Measurements from ENCODE around the gene TOGARAM2. TPM values are rescaled to one million over a fixed set of nuclear protein-coding genes. Genes with fewer than 3 reads are reported as not detected.

The TOGARAM2 gene
- total and polyA plus RNA-seq, 2 of the 13 experiments (the other 11 are each of a cell fraction or from before 2014, with no cell fraction given) = under 0.01 to 0.05 TPM

- H3K9ac ChIP-seq (ENCODE audit: insufficient read depth, low read depth, low read length) = no peak overlapping the region
- POLR2A ChIA-PET = no interaction called here
- in situ Hi-C loops (cut with HindIII; ENCODE audit: extremely low pct_ligation_motif_present, low pct_unique_long_range_greater_than_20kb) (no loop called here), intact Hi-C loops (cut with micrococcal nuclease; ENCODE audit: unreplicated experiment) (no loop called here)
- FAIRE-seq (no peak), ATAC-seq (no peak), DNase-seq (ENCODE audit: low spot score) (no peak)
- H3K36me3 ChIP-seq (replicated peaks in 1 of 2; ENCODE audit: control insufficient read depth in 1 of 2, insufficient read depth in 2 of 2, low read length in 2 of 2) = no peaks in the 10 kb centered on the region
- WGBS (ENCODE audit: low lambda C conversion rate) = 28% methylated on average over 5 of the region's 7 CpGs
- H3K4me3 ChIP-seq (replicated peaks in 1 of 3; ENCODE audit: insufficient read depth in 1 of 3, low read depth in 2 of 3, low read length in 3 of 3) = no peak overlapping the region
- peaks cover 13 to 49% of the 10 kb centered on the region in 2 experiments; a peak in 3 of 5 replicates for H3K27me3 ChIP-seq (ENCODE audit: control insufficient read depth in 1 of 2, insufficient read depth in 2 of 2, low read length in 2 of 2)
- BruUV-seq (replicated peaks) = no TSS peak
- H3K4me2 ChIP-seq (ENCODE audit: low read depth, low read length) = no peak overlapping the region
- no peak overlapping the region for H2AFZ ChIP-seq (ENCODE audit: low read length)
- no peaks in the 10 kb centered on the region for H3K79me2 ChIP-seq (ENCODE audit: insufficient read depth, low read length)
- no peaks in the 10 kb centered on the region for H4K20me1 ChIP-seq (ENCODE audit: insufficient read depth, low read length)
- CTCF ChIA-PET (ENCODE audit: low intra/inter-chr PET ratio, low total read pairs) = no interaction called here
- no peak for TF ChIP-seq GTF2F1 (IDR thresholded peaks at IDR 0.05; ENCODE audit: low read length)
- TF ChIP-seq GMEB1 (CRISPR knock-in tag; IDR thresholded peaks at IDR 0.05; ENCODE audit: borderline replicate concordance) = no peak
- no peak for TF ChIP-seq ZNF263 (CRISPR knock-in tag; IDR thresholded peaks at IDR 0.05)
- TF ChIP-seq AKNA (CRISPR knock-in tag; IDR thresholded peaks at IDR 0.05; ENCODE audit: borderline replicate concordance) = no peak
- no peak for TF ChIP-seq PBX3 (CRISPR knock-in tag; IDR thresholded peaks at IDR 0.05; ENCODE audit: borderline replicate concordance)
- TF ChIP-seq TFE3 (CRISPR knock-in tag; IDR thresholded peaks at IDR 0.05) = no peak
- TF ChIP-seq FIP1L1 (IDR thresholded peaks at IDR 0.05; ENCODE audit: borderline replicate concordance, insufficient read depth, low read depth, low read length) = no peak
- no peak for TF ChIP-seq MTA3 (CRISPR knock-in tag; IDR thresholded peaks at IDR 0.05)
- no peak for TF ChIP-seq HNRNPLL (IDR thresholded peaks at IDR 0.05; ENCODE audit: low read depth, low read length, poor library complexity, severe bottlenecking)
- no peak overlapping the region for H3K27ac ChIP-seq (ENCODE audit: extremely low read length, insufficient read depth, low read length)
- no peaks in the 10 kb centered on the region for H3K4me1 ChIP-seq (ENCODE audit: insufficient read depth, low read length)
- peaks cover 10% of the 10 kb centered on the region for H3K9me3 ChIP-seq (ENCODE audit: low read length)
These were observed 19.4 kb downstream of the TOGARAM2 start for GRCh38 chr2:29000481-29000880.

Data from HepG2 (cell line).